Activated T-helper 1 cell treated with Interleukin-2 at 50 U/mL for 16 hours (primary cell): ENCODE measurements around the gene PGLYRP4.

Experiments used
- DNase-seq: peaks from one replicate; pipeline ENCODE4 v3.0.0-alpha.2; 2020; ENCODE audit warnings: low read depth

Gene PGLYRP4

DNA sequence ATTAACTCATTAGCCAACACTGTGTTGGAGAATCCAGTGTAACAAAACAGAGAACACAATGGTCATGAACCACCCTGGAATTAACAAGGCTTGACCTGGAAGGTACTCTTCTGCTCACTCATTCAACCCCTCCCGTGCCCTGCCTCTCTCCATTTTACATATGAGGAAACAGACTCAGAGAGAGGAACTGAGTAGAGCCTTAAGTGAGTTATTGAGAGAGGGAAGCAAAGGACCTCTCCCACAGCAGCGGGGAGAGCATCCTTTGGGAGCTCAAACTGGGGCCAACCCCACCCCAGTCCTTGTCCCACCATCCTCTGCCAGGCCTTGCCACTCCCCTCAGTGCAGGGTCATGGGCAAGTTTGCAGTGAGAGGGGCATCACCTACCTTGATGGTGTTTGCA is 25.4 kb upstream of the PGLYRP4 start:
- no peak for DNase-seq

DNA sequence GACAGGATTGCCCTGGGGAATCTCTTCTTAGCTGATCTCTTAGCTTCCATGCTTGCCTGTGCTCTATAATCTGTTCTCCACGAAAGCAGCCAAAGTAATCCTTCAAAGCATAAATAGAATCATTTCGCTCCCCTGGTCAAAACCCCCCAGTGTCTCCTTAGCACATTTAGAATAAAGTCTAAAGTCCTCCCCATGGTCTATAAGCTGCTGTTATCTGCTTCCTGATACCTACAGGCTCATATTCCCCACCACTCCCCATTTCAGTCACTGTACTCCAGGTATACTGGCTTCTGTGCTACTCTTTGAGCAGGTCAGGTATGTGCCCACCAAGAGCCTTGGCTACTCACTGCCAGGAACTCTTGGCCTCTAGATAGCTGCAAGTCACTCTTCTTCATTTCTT is 23.9 kb upstream of the PGLYRP4 start:
- DNase-seq: no peak

DNA sequence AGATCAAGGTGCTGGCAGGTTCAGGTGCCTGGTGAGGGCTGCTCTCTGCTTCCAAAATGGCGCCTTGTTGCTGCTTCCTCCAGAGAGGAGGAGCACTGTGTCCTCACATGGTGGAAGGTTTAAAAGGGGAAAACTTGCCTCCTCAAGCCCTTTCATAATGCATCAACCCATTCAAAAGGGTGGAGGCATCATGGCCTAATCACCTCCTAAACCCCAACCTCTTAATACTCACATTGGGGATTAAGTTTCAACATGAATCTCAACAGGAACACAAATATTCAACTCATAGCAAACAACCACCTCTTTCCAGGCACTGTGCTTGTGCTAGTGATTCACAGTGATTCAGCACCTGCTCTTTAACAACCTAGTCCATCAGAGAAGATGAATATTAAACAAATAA is 22.6 kb upstream of the PGLYRP4 start:
- DNase-seq: no peak

DNA sequence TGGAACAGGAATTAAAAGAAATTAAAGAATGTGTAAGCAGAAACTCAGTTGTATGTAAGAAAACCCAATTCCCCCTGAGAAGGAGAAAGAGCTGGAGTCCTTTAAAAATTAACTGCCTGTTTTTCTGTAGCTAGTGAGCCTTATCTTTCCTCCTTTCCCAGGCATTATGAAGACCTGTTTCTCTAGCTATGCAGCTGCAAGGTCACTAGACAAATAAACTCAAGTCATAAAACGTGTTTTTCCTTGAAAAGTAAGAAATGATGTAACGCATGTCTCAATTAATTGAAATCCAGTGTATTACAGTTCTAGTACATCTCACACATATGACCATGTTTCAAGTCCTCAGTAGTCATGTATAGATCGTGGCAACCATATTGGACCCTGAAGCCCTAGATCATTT is 21.5 kb upstream of the PGLYRP4 start:
- DNase-seq: no peak

DNA sequence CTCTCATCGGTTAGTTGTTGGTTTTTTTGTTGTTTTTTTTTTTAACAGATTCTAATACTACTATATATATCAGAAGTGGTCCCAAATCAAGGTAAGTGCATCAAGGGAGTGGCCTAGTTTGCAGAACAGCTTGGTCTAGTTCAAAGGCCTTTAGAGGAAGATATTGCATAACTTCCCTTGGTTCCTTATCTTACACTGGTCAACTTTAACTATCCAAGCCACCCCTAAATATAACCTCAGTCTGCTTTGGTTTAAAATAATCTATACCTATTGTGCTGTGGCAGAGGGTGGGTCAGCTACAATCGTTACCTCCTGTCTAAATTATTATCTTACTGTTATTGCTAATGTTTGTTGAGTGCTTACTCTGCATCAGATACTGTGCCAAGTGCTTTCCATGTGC is 19.9 kb upstream of the PGLYRP4 start:
- DNase-seq: no peak

DNA sequence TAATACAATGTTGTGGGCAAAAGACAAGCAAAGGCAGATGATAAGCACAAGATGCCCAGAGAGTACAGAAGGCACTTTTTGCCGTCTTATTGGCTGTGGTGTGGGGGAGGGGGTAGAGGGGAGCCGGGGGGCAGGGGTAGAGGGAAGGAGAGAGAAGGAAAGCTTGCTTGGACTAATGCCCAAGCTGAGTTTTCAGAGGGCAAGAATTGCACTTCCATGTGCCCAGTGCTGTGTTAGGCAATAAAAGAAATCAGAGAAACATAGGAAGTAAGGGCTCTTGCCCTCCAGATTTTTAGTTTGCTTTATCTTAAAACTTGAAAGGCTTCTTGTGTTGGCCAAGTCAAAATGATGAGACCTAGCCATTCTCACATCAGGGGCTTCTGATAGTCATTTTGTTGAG is 18.4 kb upstream of the PGLYRP4 start:
- DNase-seq: no peak

DNA sequence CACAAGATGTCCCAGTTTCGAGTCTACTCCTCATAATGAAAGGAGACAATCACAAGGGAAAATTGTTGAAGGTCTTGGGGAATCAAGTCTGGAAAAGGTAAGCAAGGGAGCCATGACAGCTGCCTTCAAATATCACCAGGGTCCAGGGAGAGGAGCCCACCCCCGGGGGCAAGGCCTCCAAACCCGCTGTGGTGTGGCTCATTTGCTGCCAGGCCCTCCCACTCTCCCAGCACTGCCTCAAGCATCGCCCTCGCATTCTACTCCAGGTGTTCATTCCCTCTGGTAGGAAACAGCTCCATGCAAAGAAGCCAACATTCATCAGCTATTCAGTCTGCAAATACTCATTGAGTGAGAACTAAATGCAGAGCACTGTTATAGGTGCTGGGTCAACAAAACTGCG is 17.6 kb upstream of the PGLYRP4 start:
- no peak for DNase-seq

DNA sequence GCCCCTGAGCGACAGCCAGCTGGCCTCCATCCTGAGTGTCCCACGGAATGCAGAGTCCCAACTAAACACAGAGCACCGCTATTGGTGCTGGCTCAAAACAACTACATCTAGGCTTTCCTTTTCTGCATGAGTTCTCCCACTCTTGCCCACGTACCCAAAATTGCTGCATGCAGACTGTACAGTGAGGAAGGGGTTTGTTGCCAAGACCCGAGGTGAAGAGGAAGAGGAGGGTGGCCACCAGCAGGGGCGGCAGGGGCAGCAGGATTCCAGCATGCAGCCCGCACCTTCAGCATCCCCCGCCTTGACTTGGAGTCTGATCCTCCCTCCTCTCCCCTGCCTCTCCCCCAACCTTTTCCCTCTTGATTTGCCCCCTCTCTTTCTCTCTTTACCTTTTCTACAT is 17.1 kb upstream of the PGLYRP4 start:
- DNase-seq: no peak

DNA sequence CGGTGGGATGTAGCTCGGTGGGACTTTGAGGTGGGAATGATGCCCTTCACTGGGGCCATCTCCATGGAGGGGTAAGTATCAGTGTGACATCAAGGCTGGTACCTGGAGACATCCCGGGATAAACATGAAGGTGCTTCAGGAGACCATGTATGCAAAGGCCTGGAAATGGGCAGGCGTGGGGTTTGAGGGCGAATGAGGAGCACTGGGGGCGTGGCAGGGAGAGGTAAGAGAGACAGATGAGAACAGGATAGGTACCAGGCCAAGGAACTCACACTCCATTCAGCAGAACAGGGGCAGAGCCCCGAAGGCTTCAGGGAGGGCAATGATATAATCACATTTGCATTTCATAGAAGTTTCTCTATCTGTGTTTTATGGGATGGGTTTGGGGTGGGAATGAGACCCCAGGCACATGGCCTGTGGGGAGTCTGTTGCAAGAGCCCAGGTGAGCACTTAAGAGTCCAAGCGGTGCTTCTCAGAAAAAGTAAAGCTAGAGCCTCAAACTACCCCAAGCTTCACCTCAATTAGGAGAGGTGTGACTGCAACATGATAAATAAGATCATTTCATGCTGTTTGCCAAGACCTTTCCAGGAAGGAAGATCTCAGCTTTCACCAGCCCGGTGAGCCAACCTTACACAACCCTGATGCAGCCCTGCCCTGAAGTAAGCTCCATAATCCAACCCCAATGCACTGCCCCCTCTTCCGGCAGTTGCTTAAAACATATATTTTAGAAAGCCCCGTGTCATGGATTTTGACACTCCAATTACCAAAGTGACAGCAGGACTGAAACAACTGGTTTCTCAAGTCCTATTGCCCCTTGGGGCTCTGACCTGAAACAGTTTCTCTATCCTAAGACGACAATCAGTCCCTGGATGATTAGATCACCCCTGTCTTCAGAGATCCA is 16.4 kb upstream of the PGLYRP4 start:
- DNase-seq: no peak

DNA sequence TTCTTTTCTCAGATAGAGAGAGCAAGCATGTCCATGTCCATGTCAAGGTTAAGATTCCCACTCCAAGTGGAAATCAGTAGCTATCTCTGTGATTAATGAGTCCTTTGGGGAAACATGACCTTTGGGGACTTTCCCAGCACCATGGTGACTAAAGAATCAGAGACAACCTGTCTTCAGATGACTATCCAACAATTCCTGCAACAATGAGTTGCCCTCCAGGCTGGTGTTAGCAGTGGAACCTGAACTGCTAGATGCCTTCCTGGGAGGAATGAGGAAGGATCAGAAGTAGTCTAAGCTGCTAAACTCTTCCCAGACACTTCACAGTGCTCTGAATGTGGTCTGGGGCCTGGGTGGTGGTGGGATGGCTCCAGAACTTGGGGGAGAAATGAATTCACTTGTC is 15.5 kb upstream of the PGLYRP4 start:
- no peak for DNase-seq

DNA sequence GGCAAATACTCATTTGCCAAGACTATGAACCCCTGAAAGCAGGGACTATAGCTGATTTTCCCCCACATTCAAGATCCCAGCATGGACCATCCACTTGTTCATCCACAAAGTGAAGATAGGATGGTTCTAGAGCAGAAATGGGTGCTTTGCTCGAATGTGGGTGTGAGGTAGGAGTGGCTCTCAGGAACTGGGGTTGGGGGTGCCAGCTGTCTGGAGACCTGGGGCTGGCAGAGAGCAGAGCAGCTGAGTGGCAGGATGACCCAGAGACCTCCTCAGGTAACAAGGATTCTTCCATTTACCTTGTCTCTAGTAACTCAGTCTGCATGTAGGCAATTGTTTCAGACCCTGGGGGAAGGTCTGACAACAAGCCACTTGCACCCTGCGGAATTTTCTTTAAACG is 15.0 kb upstream of the PGLYRP4 start:
- DNase-seq: no peak

DNA sequence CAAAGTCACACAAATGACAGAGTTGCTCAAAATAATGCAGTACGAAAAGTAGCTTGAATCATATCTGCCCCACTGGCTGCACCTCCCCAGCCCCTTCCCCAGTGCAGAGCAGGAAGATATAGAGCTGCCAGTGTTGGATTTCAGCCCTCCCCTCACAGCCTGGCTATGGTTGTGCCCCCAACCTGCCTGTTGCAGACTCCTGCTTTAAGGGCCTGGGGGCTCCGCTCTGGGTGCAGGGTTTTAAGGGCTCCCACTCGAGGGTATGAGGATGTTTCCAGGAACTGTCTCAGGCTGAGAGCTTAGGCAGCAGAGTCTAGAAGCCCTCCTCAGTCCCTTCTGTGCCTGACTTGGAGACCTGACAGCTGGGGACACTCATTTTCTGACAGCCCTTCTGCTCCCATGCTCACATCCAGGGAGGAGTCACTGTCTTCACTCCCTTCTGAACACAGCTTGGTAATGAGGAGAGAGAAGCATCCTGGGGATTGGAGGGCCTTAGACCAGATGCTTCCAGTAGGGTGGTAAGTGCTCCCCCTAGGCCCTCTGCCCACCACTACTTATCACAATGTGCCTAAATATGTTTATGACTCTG is 13.6 kb upstream of the PGLYRP4 start:
- no peak for DNase-seq

DNA sequence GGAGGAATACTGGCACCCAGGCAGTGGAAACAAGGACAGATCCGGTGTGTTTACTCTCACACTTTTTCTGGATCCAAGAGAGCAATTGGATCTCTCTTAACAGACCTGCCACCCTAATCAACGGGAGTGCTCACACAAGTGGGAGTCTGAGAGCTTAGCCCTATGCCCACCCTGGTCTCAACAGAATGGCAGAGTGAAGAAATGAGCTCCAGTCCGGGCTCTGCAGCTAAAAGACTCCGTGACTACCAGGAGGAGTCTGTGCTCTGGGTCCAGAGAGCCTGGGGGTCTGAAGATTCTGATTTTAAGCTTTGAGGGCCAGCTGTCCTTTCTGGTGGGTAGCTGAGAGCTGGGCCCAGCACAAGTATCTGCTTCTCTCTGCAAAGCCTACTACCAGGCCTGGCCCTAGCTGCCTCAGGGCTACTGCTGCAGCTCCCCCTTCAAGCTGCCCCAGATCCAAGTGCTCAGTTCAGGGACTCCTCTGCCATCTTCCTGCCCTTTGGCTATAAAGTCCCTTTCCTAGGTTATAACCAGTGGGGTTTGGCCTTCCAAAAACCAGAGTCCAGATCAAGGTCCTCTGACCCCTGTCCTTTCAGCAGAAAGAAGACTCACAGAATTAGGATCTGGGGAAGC is 13.0 kb upstream of the PGLYRP4 start:
- DNase-seq: no peak

DNA sequence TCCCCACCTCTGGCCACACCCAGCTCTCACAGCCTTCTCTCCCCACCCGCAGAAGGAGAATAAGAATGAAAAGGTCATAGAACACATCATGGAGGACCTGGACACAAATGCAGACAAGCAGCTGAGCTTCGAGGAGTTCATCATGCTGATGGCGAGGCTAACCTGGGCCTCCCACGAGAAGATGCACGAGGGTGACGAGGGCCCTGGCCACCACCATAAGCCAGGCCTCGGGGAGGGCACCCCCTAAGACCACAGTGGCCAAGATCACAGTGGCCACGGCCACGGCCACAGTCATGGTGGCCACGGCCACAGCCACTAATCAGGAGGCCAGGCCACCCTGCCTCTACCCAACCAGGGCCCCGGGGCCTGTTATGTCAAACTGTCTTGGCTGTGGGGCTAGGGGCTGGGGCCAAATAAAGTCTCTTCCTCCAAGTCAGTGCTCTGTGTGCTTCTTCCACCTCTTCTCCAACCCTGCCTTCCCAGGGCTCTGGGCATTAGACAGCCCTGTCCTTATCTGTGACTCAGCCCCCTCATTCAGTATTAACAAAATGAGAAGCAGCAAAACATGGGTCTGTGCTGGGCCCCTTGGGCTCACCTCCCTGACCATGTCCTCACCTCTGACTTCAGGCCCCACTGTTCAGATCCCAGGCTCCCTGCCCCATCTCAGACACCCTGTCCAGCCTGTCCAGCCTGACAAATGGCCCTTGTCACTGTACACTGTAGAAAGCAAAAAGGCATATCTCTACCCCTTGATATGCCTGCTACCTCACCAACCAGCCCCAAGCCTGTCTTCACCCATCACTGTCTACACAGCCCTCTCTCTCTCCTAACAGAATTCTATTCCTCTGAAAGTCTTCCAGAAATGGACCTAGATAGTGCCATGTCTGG is 12.2 kb upstream of the PGLYRP4 start:
- no peak for DNase-seq

DNA sequence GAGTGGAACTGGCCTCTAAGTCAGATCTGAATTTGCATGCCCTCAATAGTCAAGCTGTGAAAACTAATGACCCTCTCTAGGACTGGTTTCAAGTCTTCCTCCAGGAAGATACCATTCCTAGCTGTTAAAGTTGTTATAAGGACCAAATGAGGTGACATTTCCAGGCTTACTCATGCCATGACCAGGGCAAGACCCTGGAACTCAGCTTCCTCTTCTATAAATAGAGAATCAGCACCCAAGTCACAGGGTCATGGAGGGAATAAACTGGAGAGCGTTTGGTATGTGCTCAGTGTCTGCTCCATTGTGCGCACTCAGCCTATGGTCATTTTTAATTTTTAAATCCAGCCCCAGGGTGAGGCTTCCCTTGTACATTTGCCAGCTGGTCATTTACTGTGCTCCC is 11.5 kb upstream of the PGLYRP4 start:
- DNase-seq: no peak

DNA sequence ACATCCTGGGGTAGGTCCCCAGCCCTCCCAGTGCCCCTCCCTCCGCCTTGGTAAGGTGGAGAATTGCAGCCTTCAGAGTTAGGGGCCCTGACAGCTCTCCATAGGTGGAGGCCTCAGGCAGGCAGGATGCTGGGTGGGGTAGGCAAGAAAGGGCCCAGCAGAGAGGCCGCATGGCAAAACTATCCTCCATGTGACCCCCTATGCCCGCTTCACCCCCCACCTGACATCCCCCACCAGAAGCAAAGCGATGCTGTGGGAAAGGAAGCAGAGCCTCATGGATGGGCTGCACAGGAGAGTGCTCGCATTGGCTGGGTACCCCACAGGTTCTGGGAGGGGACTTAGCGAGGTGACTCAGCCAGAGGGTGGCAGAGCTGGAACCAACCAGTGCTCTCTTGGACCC is 10.6 kb upstream of the PGLYRP4 start:
- DNase-seq: no peak

DNA sequence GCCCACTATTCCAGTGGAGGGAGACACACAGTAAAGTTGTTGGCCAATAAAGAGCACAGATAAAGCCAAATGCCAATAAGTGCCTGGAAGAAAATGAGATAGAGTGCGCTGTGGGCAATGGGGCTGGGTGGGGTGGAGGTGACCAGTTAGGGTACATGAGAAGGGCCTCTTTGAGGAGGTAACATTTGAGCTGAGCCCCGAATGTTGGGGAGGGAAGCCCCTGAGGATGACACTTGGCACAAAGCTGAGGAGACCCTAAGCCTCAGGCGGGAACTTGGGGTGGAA is 10.0 kb upstream of the PGLYRP4 start:
- DNase-seq: no peak

DNA sequence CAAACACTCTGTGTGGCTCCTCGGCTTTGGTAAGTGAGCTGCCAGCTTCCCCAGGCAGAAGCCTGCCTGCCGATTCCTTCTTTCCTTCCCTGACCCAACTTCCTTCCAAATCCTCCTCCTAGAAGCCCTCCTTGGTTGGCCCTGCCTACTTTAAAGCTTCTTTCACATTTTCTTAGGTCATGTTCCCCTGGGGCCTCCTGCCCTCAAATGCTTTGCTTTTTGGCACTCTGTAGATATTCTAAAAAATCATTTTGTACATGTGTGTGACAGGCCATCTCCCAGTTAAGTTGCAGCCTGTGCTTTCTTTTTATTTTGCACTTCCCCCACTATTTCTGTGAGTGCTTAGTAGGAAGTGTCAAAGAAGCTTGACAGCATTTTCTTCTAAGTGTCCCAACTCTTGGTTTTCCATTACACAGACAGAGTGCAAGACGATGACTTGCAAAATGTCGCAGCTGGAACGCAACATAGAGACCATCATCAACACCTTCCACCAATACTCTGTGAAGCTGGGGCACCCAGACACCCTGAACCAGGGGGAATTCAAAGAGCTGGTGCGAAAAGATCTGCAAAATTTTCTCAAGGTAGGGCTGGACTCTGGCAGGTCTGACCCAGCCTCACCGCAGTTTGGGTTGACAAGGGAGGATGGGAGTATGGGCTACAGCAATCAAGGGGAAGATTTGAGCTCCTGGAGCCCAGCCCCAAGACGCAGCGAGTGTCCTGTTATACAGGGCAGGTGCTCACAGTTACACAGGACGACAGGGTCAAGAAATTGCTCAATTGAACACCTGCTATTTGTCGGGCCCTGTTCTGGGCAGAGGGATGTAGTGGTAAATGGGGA is 9.4 kb upstream of the PGLYRP4 start, which contains the start of gene S100A9:
Gene S100A9 (plus strand): TSS at position 2 of the 838 bp plus-strand sequence. CDS start 430 bp downstream, at position 432.
- no peak for DNase-seq

DNA sequence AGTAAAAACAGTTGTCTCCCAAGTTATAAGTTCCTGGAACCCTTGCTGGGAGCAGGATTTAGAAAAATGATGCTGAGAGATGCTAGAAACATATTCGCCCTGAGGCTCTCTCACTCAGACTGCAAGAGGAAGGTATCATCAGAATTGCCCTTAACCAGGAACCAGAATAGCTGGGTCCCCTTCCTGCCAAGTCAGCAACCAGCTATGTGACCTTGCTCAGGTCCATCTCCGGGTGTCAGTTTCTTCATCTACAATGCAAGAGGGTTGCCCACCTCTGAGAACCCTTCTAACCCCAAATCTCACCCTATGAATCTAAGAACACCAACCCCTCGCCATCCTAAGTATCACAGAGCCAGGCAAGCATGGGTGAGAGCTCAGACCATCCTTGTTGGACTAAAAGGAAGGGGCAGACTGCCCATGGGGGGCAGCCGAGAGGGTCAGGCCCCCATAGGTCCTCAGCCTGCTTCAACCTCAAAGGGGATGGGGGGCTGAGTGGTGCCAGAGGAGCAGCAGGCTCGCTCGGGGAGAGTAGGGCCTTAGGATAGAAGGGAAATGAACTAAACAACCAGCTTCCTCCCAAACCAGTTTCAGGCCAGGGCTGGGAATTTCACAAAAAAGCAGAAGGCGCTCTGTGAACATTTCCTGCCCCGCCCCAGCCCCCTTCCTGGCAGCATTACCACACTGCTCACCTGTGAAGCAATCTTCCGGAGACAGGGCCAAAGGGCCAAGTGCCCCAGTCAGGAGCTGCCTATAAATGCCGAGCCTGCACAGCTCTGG is 8.6 kb upstream of the PGLYRP4 start:
- DNase-seq: no peak

DNA sequence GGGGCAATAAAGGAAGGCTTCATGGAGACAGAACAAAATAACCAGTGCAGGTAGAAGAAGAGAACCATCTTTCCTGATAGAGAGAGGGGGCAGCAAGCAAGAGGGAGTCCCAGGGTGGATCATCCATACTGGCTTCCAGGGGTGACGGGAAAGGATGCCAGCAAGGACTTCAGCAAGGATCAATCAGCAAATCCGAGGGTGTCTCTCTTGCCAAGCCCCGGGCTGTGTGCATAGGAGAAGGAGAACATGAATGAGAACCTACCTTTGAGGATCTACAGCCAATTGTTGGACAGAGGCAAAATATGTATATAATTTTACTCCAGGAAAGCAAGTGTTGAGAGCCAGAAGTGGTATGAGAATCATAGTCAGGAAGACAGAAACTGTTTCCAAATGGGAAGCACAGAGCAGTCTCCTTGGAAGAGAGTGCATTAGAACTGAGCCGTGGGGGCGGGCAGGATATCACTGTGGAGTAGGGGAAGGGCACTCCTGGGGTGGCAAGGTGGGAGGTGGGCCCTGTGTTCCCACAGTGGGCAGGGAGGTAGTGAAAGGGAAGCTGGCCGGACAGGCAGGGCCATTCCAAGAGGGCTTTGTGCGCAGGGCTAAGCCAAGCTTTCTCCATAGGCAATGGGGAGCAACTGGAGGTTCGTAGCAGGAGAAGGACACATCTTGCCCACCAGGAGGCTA is 7.9 kb upstream of the PGLYRP4 start:
- no peak for DNase-seq
